HTERT RPE-1 (cell line): Measurements from ENCODE around the gene PHLPP1.
"Not testable (repeated sequence)": the region's sequence is repeated elsewhere in the genome, so short reads cannot be mapped to it uniquely, and the experiment has no call there.

ENCODE experiments used
- in situ Hi-C: fragments of 300-500 bp; cut with MboI; formaldehyde crosslinking; loops from 4 replicates; pipeline ENCODE4 v1.14.3; 2020; ENCODE audit warnings: low sequenced_read_pairs

The PHLPP1 gene

GRCh38 chr18:62740650-62741049 lies 25.3 kb downstream of the PHLPP1 start:
- in situ Hi-C loops, result not testable (repeated sequence)

- in situ Hi-C loops, result no loop called here
Observed at GRCh38 chr18:62741118-62741566, 25.8 kb downstream of the PHLPP1 start.

- in situ Hi-C loops, result no loop called here
Observed at GRCh38 chr18:62741584-62741983, 26.2 kb downstream of the PHLPP1 start.

GRCh38 chr18:62744076-62744968 lies 29.0 kb downstream of the PHLPP1 start:
- in situ Hi-C loops, result no loop called here

- in situ Hi-C loops, result no loop called here
Observed at GRCh38 chr18:62745089-62745751, 29.9 kb downstream of the PHLPP1 start.

- in situ Hi-C loops, result no loop called here
Observed at GRCh38 chr18:62749389-62749788, 34.0 kb downstream of the PHLPP1 start.

GRCh38 chr18:62751341-62751821 lies 36.0 kb downstream of the PHLPP1 start:
- in situ Hi-C loops, result no loop called here

GRCh38 chr18:62751977-62752376 lies 36.6 kb downstream of the PHLPP1 start:
- in situ Hi-C loops, result no loop called here

- in situ Hi-C loops, result no loop called here
Observed at GRCh38 chr18:62754026-62754425, 38.7 kb downstream of the PHLPP1 start.

- in situ Hi-C loops, result no loop called here
Observed at GRCh38 chr18:62755454-62755853, 40.1 kb downstream of the PHLPP1 start.

- in situ Hi-C loops, result no loop called here
Observed at GRCh38 chr18:62755946-62756345, 40.6 kb downstream of the PHLPP1 start.

GRCh38 chr18:62757399-62758010 lies 42.2 kb downstream of the PHLPP1 start:
- in situ Hi-C loops, result no loop called here

GRCh38 chr18:62758591-62758990 lies 43.2 kb downstream of the PHLPP1 start:
- in situ Hi-C loops, result no loop called here

GRCh38 chr18:62759704-62760402 lies 44.5 kb downstream of the PHLPP1 start:
- in situ Hi-C loops, result no loop called here

- in situ Hi-C loops, result no loop called here
Observed at GRCh38 chr18:62760403-62760734, 45.0 kb downstream of the PHLPP1 start.

- in situ Hi-C loops, result no loop called here
Observed at GRCh38 chr18:62763101-62763521, 47.8 kb downstream of the PHLPP1 start.

GRCh38 chr18:62766266-62766665 lies 50.9 kb downstream of the PHLPP1 start:
- in situ Hi-C loops, result no loop called here

GRCh38 chr18:62767321-62767720 lies 52.0 kb downstream of the PHLPP1 start:
- in situ Hi-C loops, result no loop called here

GRCh38 chr18:62767836-62768557 lies 52.7 kb downstream of the PHLPP1 start:
- in situ Hi-C loops, result no loop called here

- in situ Hi-C loops, result no loop called here
Observed at GRCh38 chr18:62768558-62768943, 53.2 kb downstream of the PHLPP1 start.
